K562 (cell line): ENCODE measurements around the gene POLR2L. TPM values are rescaled to one million over a fixed set of nuclear protein-coding genes. Genes with fewer than 3 reads are reported as not detected.

Experiments
- CAMTA2 ChIP-seq: fragments of 250-450 bp; sonication (Bioruptor Pico); conservative IDR thresholded peaks from 2 replicates; pipeline ENCODE4 v1.5.1; 2022
- FOXA3 ChIP-seq, 2 experiments: fragments of 450-650 bp in 1 of 2; sonication (generic) in 1 of 2; formaldehyde crosslinking; IDR thresholded peaks in 1 of 2; conservative IDR thresholded peaks in 1 of 2; 2 replicates each; pipeline versions ENCODE4 v1.4.0 to v1.8.0; 2020 to 2022; ENCODE audit warnings: mild to moderate bottlenecking in 2 of 2, missing genetic modification reagents in 1 of 2
- HDAC6 ChIP-seq: IDR thresholded peaks from 2 replicates; pipeline ENCODE4 v1.6.1; 2012; ENCODE audit warnings: low read depth, mild to moderate bottlenecking, control low read depth, inconsistent platforms, low read length, moderate library complexity
- IRF2 ChIP-seq: sonication (generic); formaldehyde crosslinking; IDR thresholded peaks from 2 replicates; pipeline ENCODE4 v1.8.1; 2022; ENCODE audit warnings: mild to moderate bottlenecking, missing genetic modification reagents
- NCOA1 ChIP-seq: fragments of 450-650 bp; IDR thresholded peaks from 2 replicates; pipeline ENCODE4 v1.6.1; 2016; ENCODE audit warnings: low read depth
- PATZ1 ChIP-seq: fragments of 250-450 bp; sonication (Bioruptor Pico); IDR thresholded peaks from 2 replicates; pipeline ENCODE4 v1.5.0; 2020; ENCODE audit warnings: mild to moderate bottlenecking, borderline replicate concordance
- PHB2 ChIP-seq: fragments of 450-650 bp; IDR thresholded peaks from 2 replicates; pipeline ENCODE4 v1.6.1; 2017; ENCODE audit warnings: low read depth
- REST ChIP-seq, 2 experiments: fragments of 450-650 bp; formaldehyde crosslinking in 1 of 2; IDR thresholded peaks; 2 replicates each; pipeline versions ENCODE4 v1.4.0 to v1.6.1; 2014 to 2020; ENCODE audit warnings: mild to moderate bottlenecking in 2 of 2, borderline replicate concordance in 1 of 2, low read depth in 1 of 2
- TCFL5 ChIP-seq: fragments of 250-450 bp; sonication (Bioruptor Pico); conservative IDR thresholded peaks from 2 replicates; pipeline ENCODE4 v1.6.1; 2021; ENCODE audit warnings: mild to moderate bottlenecking, moderate library complexity, matching md5 sums
- ZBTB34 ChIP-seq: fragments of 250-450 bp; sonication (Bioruptor Pico); IDR thresholded peaks from 2 replicates; pipeline ENCODE4 v1.8.0; 2021; ENCODE audit warnings: mild to moderate bottlenecking, moderate library complexity
- ZKSCAN3 ChIP-seq: fragments of 250-450 bp; sonication (Bioruptor Pico); IDR thresholded peaks from 2 replicates; pipeline ENCODE4 v1.4.0; 2020
- ZNF830 ChIP-seq: fragments of 250-450 bp; sonication (Bioruptor Pico); IDR thresholded peaks from 2 replicates; pipeline ENCODE4 v1.5.0; 2021; ENCODE audit warnings: mild to moderate bottlenecking
- polyA plus RNA-seq, 8 experiments: library from polyadenylated mRNA; depleted of rRNA in 4 of 8; stranded (reverse) in 5 of 8; unstranded in 3 of 8; fragments of >200 nt; fragmentation: Nextera tagmentation in 2 of 8; fragmentation: Illumina TruSeq in 1 of 8; extraction: Ambion mirVana in 2 of 8; extraction: Trizol in 1 of 8; gene quantifications; 2 replicates each; pipeline versions ENCODE4 v1.2.1 to v1.2.3, GENCODE V29; 2011 to 2014; ENCODE audit warnings: inconsistent platforms in 1 of 8, missing spikeins in 1 of 8
- total RNA-seq, 7 experiments: library from RNA; depleted of rRNA in 6 of 7; stranded (reverse); fragments of >200 nt in 6 of 7; fragmentation: Illumina TruSeq in 2 of 7; extraction: Trizol in 2 of 7; gene quantifications; 2 replicates each; pipeline versions ENCODE4 v1.2.1 to v1.2.3, GENCODE V29; 2011 to 2021; ENCODE audit warnings: low replicate concordance in 1 of 7

Gene POLR2L
- total and polyA plus RNA-seq, 9 of the 15 experiments (the other 6 are each of a cell fraction or from before 2014, with no cell fraction given) = 38.3 to 688 (median 108) TPM

- TF ChIP-seq PATZ1 (CRISPR knock-in tag) (no peak), FOXA3 (CRISPR knock-in tag; conservative IDR thresholded peaks at IDR 0.05 in 1 of 2, IDR thresholded peaks at IDR 0.05 in 1 of 2) (peak in 1 of 2 experiments; percentile 82; a peak in 1 of 4 replicates), TCFL5 (no peak), IRF2 (CRISPR knock-in tag) (no peak), ZKSCAN3 (CRISPR knock-in tag) (no peak), PHB2 (no peak), HDAC6 (no peak), CAMTA2 (no peak), NCOA1 (0 out of 2 replicates have a peak, but pooled peaks have one; percentile 17), ZBTB34 (CRISPR knock-in tag) (no peak), REST (IDR thresholded peaks at IDR 0.05; ENCODE audit: borderline replicate concordance) (no peak), REST (CRISPR knock-in tag; IDR thresholded peaks at IDR 0.05; ENCODE audit: low read depth) (peak; percentile 71; the same call in 1 of the 2 replicates), ZNF830 (CRISPR knock-in tag) (no peak)
Observed at GRCh38 chr11:809287-810039, 32.9 kb downstream of the POLR2L start, which contains the start of gene RPLP2 (continued).
